ENCODE data around the gene CADM1.

GRCh38 chr11:115460512-115460911 lies 43.7 kb downstream of the CADM1 start:
- TF ChIP-seq EZH2 (IDR thresholded peaks at IDR 0.05; ENCODE audit: borderline replicate concordance, low read length), result no peak
- TF ChIP-seq CTCF (conservative IDR thresholded peaks at IDR 0.05 in 1 of 2, IDR thresholded peaks at IDR 0.05 in 1 of 2; ENCODE audit: extremely low read depth in 1 of 2, insufficient read depth in 1 of 2, low read depth in 1 of 2, low read length in 2 of 2), result no peak
